HepG2 (cell line): ENCODE measurements around the gene XPR1. TPM values are rescaled to one million over a fixed set of nuclear protein-coding genes. Genes with fewer than 3 reads are reported as not detected.
A peak's percentile ranks its signal among the peaks of the same experiment; 100 is the strongest.

Source experiments
- ATAC-seq: fragments of 200-7000 bp; cut with Tn5 transposase; 3 replicates; pipeline ENCODE4 v1.9.1; 2020; ENCODE audit warnings: mild to moderate bottlenecking, moderate library complexity
- Bru-seq: library from RNA; stranded (reverse); fragments of 400-500 nt; gene quantifications from one replicate; lab custom pipeline; 2021; lab: Mats Ljungman, UMichigan
- BruChase-seq, 2 experiments: library from RNA; stranded (reverse); fragments of 400-500 nt; gene quantifications; one replicate each; lab custom pipeline; 2021; lab: Mats Ljungman, UMichigan
- BruUV-seq: library from RNA; stranded (reverse); fragments of 400-500 nt; replicated peaks from 2 replicates; lab custom pipeline; 2021; lab: Mats Ljungman, UMichigan
- CTCF ChIA-PET: fragments of 300-600 bp; formaldehyde crosslinking; extraction: SDS; loops from one replicate; lab custom pipeline; 2021; ENCODE audit warnings: low total read pairs, inconsistent platforms, low intra/inter-chr PET ratio; lab: Yijun Ruan, JAX
- POLR2A ChIA-PET: fragments of 350-600 bp; sonication (Branson Sonifier 250); formaldehyde crosslinking; loops from one replicate; lab custom pipeline; 2020; ENCODE audit warnings: antibody characterized with exemption, inconsistent platforms; lab: Yijun Ruan, JAX
- DNase-seq: peaks from one replicate; pipeline ENCODE4 v3.0.0-alpha.2; 2015; ENCODE audit warnings: low spot score
- FAIRE-seq: peaks from 3 replicates; lab custom pipeline; 2011; peaks lifted over from hg19 to GRCh38; lab: Jason Lieb, UNC
- H2AFZ ChIP-seq: one replicate; pipeline ENCODE4 v1.6.1; 2011; ENCODE audit warnings: low read length, inconsistent platforms
- H3K27ac ChIP-seq: fragments of 300-600 bp; 3 replicates; pipeline ENCODE4 v1.8.0; 2011; ENCODE audit warnings: mixed run types, mild to moderate bottlenecking, mixed read lengths, low read length, inconsistent platforms; ENCODE audit not compliant: insufficient read depth; ENCODE audit errors: extremely low read length
- H3K27me3 ChIP-seq, 2 experiments: fragments of 200-600 bp in 1 of 2; 2 replicates in 1 of 2; 3 replicates in 1 of 2; pipeline versions ENCODE4 v1.6.0 to v1.8.0; 2011; ENCODE audit warnings: low read length in 2 of 2, mild to moderate bottlenecking in 2 of 2, moderate library complexity in 2 of 2, inconsistent platforms in 1 of 2; ENCODE audit not compliant: insufficient read depth in 2 of 2, control insufficient read depth in 1 of 2
- H3K36me3 ChIP-seq, 2 experiments: fragments of 200-600 bp in 1 of 2; replicated peaks in 1 of 2; 2 replicates in 1 of 2; 3 replicates in 1 of 2; pipeline versions ENCODE4 v1.5.1 to v1.8.0; 2011; ENCODE audit warnings: low read length in 2 of 2, inconsistent platforms in 1 of 2; ENCODE audit not compliant: insufficient read depth in 2 of 2, control insufficient read depth in 1 of 2
- H3K4me1 ChIP-seq: 2 replicates; pipeline ENCODE4 v1.5.1; 2012; ENCODE audit warnings: low read length, inconsistent platforms; ENCODE audit not compliant: insufficient read depth
- H3K4me2 ChIP-seq: 2 replicates; pipeline ENCODE4 v1.6.0; 2011; ENCODE audit warnings: low read depth, low read length, inconsistent platforms
- H3K4me3 ChIP-seq, 3 experiments: fragments of 200-600 bp in 1 of 3; sonication (generic), shearing (Covaris generic) in 1 of 3; replicated peaks in 1 of 3; 2 replicates each; pipeline ENCODE4 v1.5.1; 2011 to 2016; ENCODE audit warnings: low read length in 3 of 3, inconsistent platforms in 2 of 3, low read depth in 2 of 3, mild to moderate bottlenecking in 2 of 3, control low read depth in 1 of 3, mixed read lengths in 1 of 3; ENCODE audit not compliant: insufficient read depth in 1 of 3
- H3K79me2 ChIP-seq: one replicate; pipeline ENCODE4 v1.6.1; 2011; ENCODE audit warnings: low read length, inconsistent platforms; ENCODE audit not compliant: insufficient read depth
- H3K9ac ChIP-seq: 2 replicates; pipeline ENCODE4 v1.6.0; 2011; ENCODE audit warnings: mild to moderate bottlenecking, low read depth, low read length, inconsistent platforms; ENCODE audit not compliant: insufficient read depth
- H3K9me3 ChIP-seq: 2 replicates; pipeline ENCODE4 v1.5.1; 2012; ENCODE audit warnings: mild to moderate bottlenecking, low read length
- H4K20me1 ChIP-seq: 2 replicates; pipeline ENCODE4 v1.6.0; 2011; ENCODE audit warnings: inconsistent platforms, mild to moderate bottlenecking, low read length, moderate library complexity; ENCODE audit not compliant: insufficient read depth
- HNF1B ChIP-seq: sonication (generic); formaldehyde crosslinking; IDR thresholded peaks from 2 replicates; pipeline ENCODE4 v1.5.1; 2020; ENCODE audit warnings: mild to moderate bottlenecking, moderate library complexity, missing genetic modification reagents
- MEIS1 ChIP-seq: sonication (generic); formaldehyde crosslinking; IDR thresholded peaks from 2 replicates; pipeline ENCODE4 v1.9.0; 2021; ENCODE audit warnings: mild to moderate bottlenecking, missing genetic modification reagents, moderate library complexity, borderline replicate concordance
- MTA1 ChIP-seq: sonication (generic); formaldehyde crosslinking; IDR thresholded peaks from 2 replicates; pipeline ENCODE4 v1.4.0; 2020; ENCODE audit warnings: missing genetic modification reagents, mild to moderate bottlenecking, borderline replicate concordance
- NAIF1 ChIP-seq: sonication (generic); formaldehyde crosslinking; IDR thresholded peaks from 2 replicates; pipeline ENCODE4 v1.5.0; 2020; ENCODE audit warnings: mild to moderate bottlenecking, missing genetic modification reagents, borderline replicate concordance
- NCOA1 ChIP-seq: sonication (generic); formaldehyde crosslinking; IDR thresholded peaks from 2 replicates; pipeline ENCODE4 v1.9.0; 2021; ENCODE audit warnings: missing genetic modification reagents
- PHF5A ChIP-seq: IDR thresholded peaks from one replicate; pipeline ENCODE4 v1.6.1; 2018; ENCODE audit warnings: low read depth, missing genetic modification reagents; ENCODE audit not compliant: unreplicated experiment
- PPARG ChIP-seq: conservative IDR thresholded peaks from 2 replicates; pipeline ENCODE4 v1.6.1; 2016; ENCODE audit warnings: missing biosample characterization, missing genetic modification reagents
- WIZ ChIP-seq: sonication (generic); formaldehyde crosslinking; IDR thresholded peaks from 2 replicates; pipeline ENCODE4 v1.5.1; 2020; ENCODE audit warnings: mild to moderate bottlenecking, missing genetic modification reagents
- ZBTB7B ChIP-seq: sonication (generic); formaldehyde crosslinking; IDR thresholded peaks from 2 replicates; pipeline ENCODE4 v1.4.0; 2020; ENCODE audit warnings: missing genetic modification reagents
- ZFAT ChIP-seq: sonication (generic); formaldehyde crosslinking; conservative IDR thresholded peaks from 2 replicates; pipeline ENCODE4 v1.8.1; 2023; ENCODE audit warnings: missing genetic modification reagents, inconsistent platforms
- ZNF382 ChIP-seq: sonication (generic); formaldehyde crosslinking; IDR thresholded peaks from 2 replicates; pipeline ENCODE4 v1.5.0; 2020; ENCODE audit warnings: missing genetic modification reagents, mild to moderate bottlenecking, borderline replicate concordance
- ZNF749 ChIP-seq: sonication (generic); formaldehyde crosslinking; IDR thresholded peaks from 2 replicates; pipeline ENCODE4 v1.8.0; 2022; ENCODE audit warnings: mild to moderate bottlenecking, missing genetic modification reagents, moderate library complexity, borderline replicate concordance
- WGBS: methylation state at CpG from one replicate; pipeline ENCODE4 v1.1.6; 2017; ENCODE audit warnings: low lambda C conversion rate; 5-methylcytosine and 5-hydroxymethylcytosine counted together
- in situ Hi-C: cut with HindIII; loops from 2 replicates; pipeline ENCODE4 v1.10.0; 2017; ENCODE audit warnings: low pct_unique_long_range_greater_than_20kb; ENCODE audit not compliant: extremely low pct_ligation_motif_present
- intact Hi-C: fragments of 100-400 bp; cut with micrococcal nuclease; formaldehyde crosslinking; loops from one replicate; pipeline ENCODE4 v1.10.0; 2022; ENCODE audit not compliant: unreplicated experiment
- long read RNA-seq, 2 experiments: library from RNA in 1 of 2; library from polyadenylated mRNA in 1 of 2; stranded (forward) in 1 of 2; unstranded in 1 of 2; transcript quantifications; one replicate each; pipeline ENCODE4 v2.0.0, GENCODE V29; 2019 to 2022
- polyA minus RNA-seq, 3 experiments: library from RNA; depleted of rRNA, polyadenylated mRNA; stranded (reverse); fragments of >200 nt; gene quantifications; 2 replicates each; pipeline ENCODE4 v1.2.3, GENCODE V29; 2011; ENCODE audit warnings: low replicate concordance in 1 of 3
- polyA plus RNA-seq, 8 experiments: library from polyadenylated mRNA; depleted of rRNA in 3 of 8; stranded (reverse) in 7 of 8; unstranded in 1 of 8; fragments of >200 nt; fragmentation: Illumina TruSeq in 4 of 8; extraction: Trizol in 4 of 8; gene quantifications; 2 replicates each; pipeline versions ENCODE4 v1.2.1 to v1.2.3, GENCODE V29; 2011 to 2016; ENCODE audit warnings: low read depth in 4 of 8, missing spikeins in 1 of 8, mixed read lengths in 1 of 8; ENCODE audit not compliant: insufficient read depth in 1 of 8
- total RNA-seq, 5 experiments: library from RNA; depleted of rRNA; stranded (reverse); fragments of >200 nt; fragmentation: Illumina TruSeq; extraction: Trizol; gene quantifications; 2 replicates each; pipeline ENCODE4 v1.2.3, GENCODE V29; 2016; ENCODE audit warnings: low read depth in 1 of 5
- TF ChIP-seq, protein P1 (sequence below): sonication (generic); formaldehyde crosslinking; conservative IDR thresholded peaks from 2 replicates; pipeline ENCODE4 v1.8.0; 2022; ENCODE audit warnings: low read depth, missing genetic modification reagents

The XPR1 gene
- total RNA-seq (2016; rRNA removed; fragmentation: Illumina TruSeq; extraction: Trizol) (23.6 and 24.2 TPM in 2 replicates), polyA plus RNA-seq (2011; rRNA removed) (14.8 and 22.3 TPM in 2 replicates), polyA minus RNA-seq (2011; rRNA and poly(A)+ RNA removed; ENCODE audit: low replicate concordance) (26.4 and 36.0 TPM in 2 replicates), Bru-seq, nascent RNA (percentile 69 among the genes with signal in this experiment), BruChase-seq, experiment 1, labeled RNA remaining after a 6-hour chase (percentile 66 among the genes with signal in this experiment), BruChase-seq, experiment 2, labeled RNA remaining after a 2-hour chase (percentile 59 among the genes with signal in this experiment)
- total RNA-seq (2016; cell fraction: cytosol; rRNA removed; fragmentation: Illumina TruSeq; extraction: Trizol; ENCODE audit: low read depth) = 8.5 and 8.7 TPM in 2 replicates
- total RNA-seq (2016; cell fraction: insoluble cytoplasmic fraction; rRNA removed; fragmentation: Illumina TruSeq; extraction: Trizol) = 22.0 and 24.6 TPM in 2 replicates
- 19.5 and 20.9 TPM in 2 replicates for total RNA-seq (2016; cell fraction: membrane; rRNA removed; fragmentation: Illumina TruSeq; extraction: Trizol)
- 25.0 and 27.4 TPM in 2 replicates for total RNA-seq (2016; cell fraction: nucleus; rRNA removed; fragmentation: Illumina TruSeq; extraction: Trizol)
- polyA plus RNA-seq (2011; cell fraction: cytosol; rRNA removed) = 8.3 and 15.5 TPM in 2 replicates
- 3.2 and 4.7 TPM in 2 replicates for polyA plus RNA-seq (2011; cell fraction: nucleus; rRNA removed)
- 13.5 and 14.3 TPM in 2 replicates for polyA plus RNA-seq (2012)
- polyA plus RNA-seq (2016; cell fraction: cytosol; fragmentation: Illumina TruSeq; extraction: Trizol; ENCODE audit: low read depth) = 2.4 and 2.7 TPM in 2 replicates
- polyA plus RNA-seq (2016; cell fraction: insoluble cytoplasmic fraction; fragmentation: Illumina TruSeq; extraction: Trizol; ENCODE audit: low read depth) = 19.9 and 21.2 TPM in 2 replicates
- polyA plus RNA-seq (2016; cell fraction: membrane; fragmentation: Illumina TruSeq; extraction: Trizol; ENCODE audit: low read depth) = 10.1 and 10.3 TPM in 2 replicates
- 23.7 and 24.4 TPM in 2 replicates for polyA plus RNA-seq (2016; cell fraction: nucleus; fragmentation: Illumina TruSeq; extraction: Trizol; ENCODE audit: insufficient read depth, low read depth)
- polyA minus RNA-seq (2011; cell fraction: cytosol; rRNA and poly(A)+ RNA removed) = 25.1 and 26.4 TPM in 2 replicates
- polyA minus RNA-seq (2011; cell fraction: nucleus; rRNA and poly(A)+ RNA removed) = 20.7 and 27.1 TPM in 2 replicates
- long read RNA-seq, experiment 1, partial matches to known transcripts = 1 of 4 reads
- long read RNA-seq, experiment 1, other reads (novel, unspliced or antisense) = 3 of 4 reads
- long read RNA-seq, experiment 2, full-length matches to known transcripts = 7 of 60 reads
- long read RNA-seq, experiment 2, partial matches to known transcripts = 36 of 60 reads
- long read RNA-seq, experiment 2, other reads (novel, unspliced or antisense) = 17 of 60 reads

DNA sequence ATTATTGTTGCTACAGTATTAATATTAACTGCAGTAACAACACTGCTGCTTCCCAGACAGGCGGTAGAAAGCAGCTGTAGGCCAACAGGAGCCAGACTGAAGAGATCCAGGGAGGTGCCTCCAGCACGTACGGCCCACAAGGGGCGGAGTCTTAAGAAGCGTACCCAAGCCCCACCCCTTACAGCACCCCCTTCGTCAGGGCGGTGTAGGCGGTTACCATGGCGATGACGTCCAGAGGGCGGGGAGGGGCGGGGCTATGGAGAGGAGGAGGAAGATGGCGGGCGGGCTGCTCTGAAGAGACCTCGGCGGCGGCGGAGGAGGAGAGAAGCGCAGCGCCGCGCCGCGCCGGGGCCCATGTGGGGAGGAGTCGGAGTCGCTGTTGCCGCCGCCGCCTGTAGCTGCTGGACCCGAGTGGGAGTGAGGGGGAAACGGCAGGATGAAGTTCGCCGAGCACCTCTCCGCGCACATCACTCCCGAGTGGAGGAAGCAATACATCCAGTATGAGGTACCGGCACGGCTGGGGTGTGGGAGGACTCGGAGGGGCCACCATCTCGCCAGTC is at the start of gene XPR1:
XPR1 (plus strand) TSS at position 257 of the 560 bp plus-strand sequence; CDS start at position 437, 180 bp downstream.
- H3K27me3 ChIP-seq = no peaks in the 10 kb centered on the region
- H3K27ac ChIP-seq = peak within 1 kb of the TSS; percentile 87
- in situ Hi-C loops (no loop called here), intact Hi-C loops (loop anchor here (2.0 to 5.0 kb wide), 4 partner anchors 45 to 230 kb away; no protein-coding TSS in a partner anchor)
- H3K4me2 ChIP-seq = peak within 1 kb of the TSS; percentile 87
- POLR2A ChIA-PET = interaction anchor here (0.9 to 1.9 kb wide), 6 partner anchors 9 to 130 kb away, joined by 3 to 11 read pairs (median 4); partner anchors contain the start of gene ACBD6
- H3K9ac ChIP-seq = peak within 1 kb of the TSS; percentile 76
- H3K4me3 ChIP-seq = peak within 1 kb of the TSS; percentile 93 to 99 (median 95)
- H3K36me3 ChIP-seq = no peaks in the 10 kb centered on the region
- peak; percentile 96 for FAIRE-seq
- peaks cover 8% of the 10 kb centered on the region; the same call in 1 of the 2 replicates for H4K20me1 ChIP-seq
- BruUV-seq = no TSS peak
- CTCF ChIA-PET = interaction anchor here (1.6 kb wide), 1 partner anchor 116 kb away, joined by 3 read pairs; no protein-coding TSS in a partner anchor
- peaks cover 35% of the 10 kb centered on the region for H3K79me2 ChIP-seq
- WGBS = 0% methylated on average over 11 of the region's 41 CpGs
- peak; percentile 96 for DNase-seq
- ATAC-seq = peak; percentile 98
- H3K4me1 ChIP-seq = peaks cover 32% of the 10 kb centered on the region
- H3K9me3 ChIP-seq = no peaks in the 10 kb centered on the region
- H2AFZ ChIP-seq = peak within 1 kb of the TSS; percentile 59
- TF ChIP-seq PPARG (CRISPR knock-in tag) (no peak), MTA1 (peak; percentile 67; the same call in 1 of the 2 replicates), ZFAT (no peak), NAIF1 (CRISPR knock-in tag) (no peak), WIZ (CRISPR knock-in tag) (0 out of 2 replicates have a peak, but pooled peaks have one; percentile 21), ZBTB7B (CRISPR knock-in tag) (no peak), HNF1B (no peak), ZNF749 (CRISPR knock-in tag) (peak; percentile 83; the same call in 1 of the 2 replicates), MEIS1 (peak; percentile 77; the same call in 1 of the 2 replicates), PHF5A (CRISPR knock-in tag) (no peak), ZNF382 (CRISPR knock-in tag) (no peak), NCOA1 (CRISPR knock-in tag) (no peak)
- TF ChIP-seq, protein P1, sequence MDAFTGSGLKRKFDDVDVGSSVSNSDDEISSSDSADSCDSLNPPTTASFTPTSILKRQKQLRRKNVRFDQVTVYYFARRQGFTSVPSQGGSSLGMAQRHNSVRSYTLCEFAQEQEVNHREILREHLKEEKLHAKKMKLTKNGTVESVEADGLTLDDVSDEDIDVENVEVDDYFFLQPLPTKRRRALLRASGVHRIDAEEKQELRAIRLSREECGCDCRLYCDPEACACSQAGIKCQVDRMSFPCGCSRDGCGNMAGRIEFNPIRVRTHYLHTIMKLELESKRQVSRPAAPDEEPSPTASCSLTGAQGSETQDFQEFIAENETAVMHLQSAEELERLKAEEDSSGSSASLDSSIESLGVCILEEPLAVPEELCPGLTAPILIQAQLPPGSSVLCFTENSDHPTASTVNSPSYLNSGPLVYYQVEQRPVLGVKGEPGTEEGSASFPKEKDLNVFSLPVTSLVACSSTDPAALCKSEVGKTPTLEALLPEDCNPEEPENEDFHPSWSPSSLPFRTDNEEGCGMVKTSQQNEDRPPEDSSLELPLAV (CRISPR knock-in tag) = no peak
